Activated T-helper 2 cell treated with anti-CD3 and anti-CD28 coated beads, Interferon-gamma antibody, Interleukin-2, Interleukin-4, amounts not matched to agents 10 μg/mL and 5 μg/mL and 100 μg/mL, durations not matched to agents 14 hours and 24 hours and 36 hours (primary cell): Measurements from ENCODE around the gene DAZAP1. TPM values are rescaled to one million over a fixed set of nuclear protein-coding genes. Genes with fewer than 3 reads are reported as not detected.

Experiments used
- DNase-seq: peaks from one replicate; pipeline ENCODE4 v3.0.0; 2021; ENCODE audit warnings: low spot score
- H3K27ac Mint-ChIP-seq: one replicate; pipeline ENCODE4 v1.8.0; 2021; ENCODE audit warnings: mixed read lengths
- H3K27me3 Mint-ChIP-seq: one replicate; pipeline ENCODE4 v1.8.0; 2021; ENCODE audit warnings: low read depth, mixed read lengths
- H3K36me3 Mint-ChIP-seq: one replicate; pipeline ENCODE4 v1.8.0; 2021; ENCODE audit warnings: low read depth, mixed read lengths
- H3K4me1 Mint-ChIP-seq: one replicate; pipeline ENCODE4 v1.8.0; 2021; ENCODE audit warnings: low read depth, mixed read lengths
- H3K4me3 Mint-ChIP-seq: one replicate; pipeline ENCODE4 v1.8.0; 2021; ENCODE audit warnings: low read depth, mild to moderate bottlenecking, moderate library complexity, mixed read lengths
- H3K9me3 Mint-ChIP-seq: one replicate; pipeline ENCODE4 v1.8.0; 2021; ENCODE audit warnings: mixed read lengths
- intact Hi-C: fragments of 100-400 bp; cut with micrococcal nuclease; formaldehyde crosslinking; loops from one replicate; pipeline ENCODE4 v1.15.1; 2023
- total RNA-seq: library from RNA; stranded (reverse); gene quantifications from 2 replicates; pipeline ENCODE4 v1.2.3, GENCODE V29; 2022

Gene DAZAP1
- total RNA-seq, 1 donor from 2014 or later, result 290 TPM

DNA sequence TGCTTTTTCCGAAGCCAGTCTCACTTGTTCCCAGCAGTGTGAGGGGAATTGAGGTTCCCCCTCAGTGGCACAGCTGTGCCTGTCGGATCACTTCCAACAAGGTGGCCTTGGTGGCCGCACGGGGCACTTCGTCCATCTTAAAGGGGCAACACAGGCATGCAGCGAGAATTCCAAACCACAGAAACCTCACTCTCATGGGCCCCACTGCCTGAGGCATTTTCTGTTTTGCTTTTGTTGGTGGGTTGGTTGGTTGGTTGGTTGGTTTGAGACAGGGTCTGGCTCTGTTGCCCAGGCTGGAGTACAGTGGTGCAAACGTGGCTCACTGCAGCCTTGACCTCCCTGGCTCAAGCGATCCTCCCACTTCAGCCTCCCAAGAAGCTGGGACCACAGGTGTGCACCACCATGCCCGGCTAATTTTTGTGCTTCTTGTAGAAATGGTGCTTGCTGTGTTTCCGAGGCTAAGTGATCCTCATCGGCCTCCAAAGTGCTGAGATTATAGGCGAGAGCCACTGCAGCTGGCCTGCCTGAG is 27.4 kb upstream of the DAZAP1 start:
- intact Hi-C loops, result loop anchor here (5.0 kb wide), 1 partner anchor 103 kb away; the partner anchor contains the start of gene FAM174C
- no peak for DNase-seq
- Mint-ChIP-seq H3K27me3 (no peaks in the 10 kb centered on the region), H3K36me3 (peaks cover 3% of the 10 kb centered on the region), H3K4me1 (peaks cover 8% of the 10 kb centered on the region), H3K9me3 (no peaks in the 10 kb centered on the region), H3K4me3 (no peak overlapping the region), H3K27ac (no peak overlapping the region)

DNA sequence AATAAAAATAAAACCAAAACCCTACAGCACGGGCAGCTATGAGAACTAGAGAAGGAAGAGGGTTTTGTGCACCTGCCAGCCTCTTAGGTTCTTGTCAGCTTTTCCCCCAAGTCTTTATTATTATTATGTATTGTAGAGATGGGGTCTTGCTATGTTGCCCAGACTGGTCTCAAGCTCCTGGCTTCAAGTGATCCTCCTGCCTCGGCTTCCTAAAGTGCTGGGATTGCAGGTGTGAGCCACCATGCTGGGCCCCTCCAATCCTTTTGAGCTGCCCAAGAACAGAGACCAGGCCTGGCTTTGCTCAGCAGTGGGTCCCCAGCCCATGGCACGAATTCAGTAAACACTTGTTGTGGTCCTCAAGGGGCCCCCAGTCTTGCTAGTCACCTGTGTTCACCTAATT is 25.1 kb upstream of the DAZAP1 start:
- Mint-ChIP-seq H3K4me3 (no peak overlapping the region), H3K4me1 (peaks cover 10% of the 10 kb centered on the region), H3K27ac (no peak overlapping the region), H3K36me3 (no peaks in the 10 kb centered on the region), H3K27me3 (no peaks in the 10 kb centered on the region), H3K9me3 (no peaks in the 10 kb centered on the region)
- no peak for DNase-seq
- intact Hi-C loops, result loop anchor here (5.0 kb wide), 1 partner anchor 105 kb away; the partner anchor contains the start of gene FAM174C

DNA sequence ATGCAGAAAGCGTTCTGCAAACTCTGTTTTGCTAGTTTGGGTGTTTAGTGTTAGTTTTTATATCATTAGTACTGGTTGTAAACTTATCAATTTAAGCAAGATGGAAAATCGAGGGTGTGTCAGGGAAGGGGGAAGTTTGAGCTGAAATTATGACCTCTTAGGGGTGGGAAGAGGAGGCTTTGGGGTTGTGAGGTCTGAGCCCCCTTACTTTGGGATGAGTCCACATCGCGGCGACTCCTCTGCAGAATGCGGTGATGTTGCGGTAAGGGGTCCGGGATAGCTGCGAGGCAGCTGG is 24.4 kb upstream of the DAZAP1 start:
- H3K27ac Mint-ChIP-seq, result peak overlapping the region; percentile 91
- DNase-seq, result no peak
- H3K36me3 Mint-ChIP-seq, result no peaks in the 10 kb centered on the region
- intact Hi-C loops, result loop anchor here (1.0 to 5.0 kb wide), 3 partner anchors 24 to 106 kb away; partner anchors contain the start of genes DAZAP1 and FAM174C
- no peaks in the 10 kb centered on the region for H3K27me3 Mint-ChIP-seq
- H3K4me3 Mint-ChIP-seq, result peak overlapping the region; percentile 87
- peaks cover 10% of the 10 kb centered on the region for H3K4me1 Mint-ChIP-seq
- H3K9me3 Mint-ChIP-seq, result no peaks in the 10 kb centered on the region

DNA sequence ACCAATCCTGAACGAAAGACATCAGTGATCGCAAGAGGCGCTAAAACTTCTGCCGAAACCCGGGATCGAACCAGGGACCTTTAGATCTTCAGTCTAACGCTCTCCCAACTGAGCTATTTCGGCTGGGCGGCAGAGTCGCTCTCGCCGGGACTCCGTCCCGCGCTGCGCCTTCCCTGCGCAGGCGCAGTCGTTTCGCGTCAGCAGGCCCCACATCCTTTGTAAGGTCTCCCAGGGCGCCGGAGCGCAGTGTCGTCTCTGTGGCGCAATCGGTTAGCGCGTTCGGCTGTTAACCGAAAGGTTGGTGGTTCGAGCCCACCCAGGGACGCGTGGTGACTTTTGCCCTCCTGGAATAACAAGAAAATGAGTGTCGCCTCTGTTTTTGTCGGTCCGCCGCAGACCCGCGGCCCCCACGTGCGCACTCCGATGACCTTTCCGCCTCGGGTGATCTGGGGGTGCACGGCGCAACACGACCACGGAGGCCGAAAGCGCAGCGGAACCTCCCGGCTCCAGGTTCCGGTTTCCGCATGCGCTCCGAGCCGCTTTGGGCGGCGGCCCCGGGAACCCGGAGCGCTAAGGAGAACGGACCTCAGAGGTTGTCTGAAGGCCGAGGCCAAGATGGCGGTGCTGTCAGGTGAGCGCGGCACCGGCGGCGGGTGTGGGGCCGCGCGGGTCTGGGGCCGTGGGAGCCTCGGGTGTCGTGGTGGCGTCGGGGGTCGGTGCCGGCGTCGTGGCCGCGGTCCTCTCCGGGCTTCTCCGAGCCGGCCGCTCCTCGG is 23.9 kb upstream of the DAZAP1 start, which contains the start of gene NDUFS7:
Gene NDUFS7, plus strand, starts transcription at position 596 of the 773 bp plus-strand sequence. Its CDS starts 20 bp downstream, at position 616.
- intact Hi-C loops, result loop anchor here (1.0 to 5.0 kb wide), 3 partner anchors 24 to 106 kb away; partner anchors contain the start of genes DAZAP1 and FAM174C
- H3K4me3 Mint-ChIP-seq, result peak within 1 kb of the TSS; percentile 87
- peaks cover 10% of the 10 kb centered on the region for H3K4me1 Mint-ChIP-seq
- peak; percentile 89 for DNase-seq
- no peaks in the 10 kb centered on the region for H3K27me3 Mint-ChIP-seq
- peak within 1 kb of the TSS; percentile 91 for H3K27ac Mint-ChIP-seq
- peaks cover 3% of the 10 kb centered on the region for H3K36me3 Mint-ChIP-seq
- H3K9me3 Mint-ChIP-seq, result no peaks in the 10 kb centered on the region

DNA sequence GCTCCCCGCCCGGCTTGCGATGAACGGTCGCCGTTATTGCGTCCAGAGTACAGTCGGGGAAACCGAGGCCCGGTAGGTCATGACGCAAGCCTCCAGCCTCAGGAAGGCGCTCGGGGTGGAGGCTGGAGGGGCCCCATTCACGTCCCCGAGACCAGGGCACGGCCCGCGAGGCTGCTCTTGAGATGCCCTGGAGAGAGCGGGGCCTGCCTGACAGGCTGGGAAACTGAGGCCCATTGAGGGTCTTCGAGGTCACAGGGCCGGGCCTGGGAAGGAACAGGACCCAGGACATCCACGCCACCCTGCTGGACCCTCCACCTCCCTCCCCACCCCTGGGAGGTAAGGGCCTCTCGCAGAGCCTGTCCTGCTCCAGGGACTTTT is 23.3 kb upstream of the DAZAP1 start:
- intact Hi-C loops, result loop anchor here (5.0 kb wide), 1 partner anchor 107 kb away; the partner anchor contains the start of gene FAM174C
- H3K4me1 Mint-ChIP-seq, result peaks cover 10% of the 10 kb centered on the region
- H3K27me3 Mint-ChIP-seq, result no peaks in the 10 kb centered on the region
- peaks cover 9% of the 10 kb centered on the region for H3K36me3 Mint-ChIP-seq
- DNase-seq, result no peak
- peak overlapping the region; percentile 87 for H3K4me3 Mint-ChIP-seq
- H3K9me3 Mint-ChIP-seq, result no peaks in the 10 kb centered on the region
- peak overlapping the region; percentile 69 for H3K27ac Mint-ChIP-seq

DNA sequence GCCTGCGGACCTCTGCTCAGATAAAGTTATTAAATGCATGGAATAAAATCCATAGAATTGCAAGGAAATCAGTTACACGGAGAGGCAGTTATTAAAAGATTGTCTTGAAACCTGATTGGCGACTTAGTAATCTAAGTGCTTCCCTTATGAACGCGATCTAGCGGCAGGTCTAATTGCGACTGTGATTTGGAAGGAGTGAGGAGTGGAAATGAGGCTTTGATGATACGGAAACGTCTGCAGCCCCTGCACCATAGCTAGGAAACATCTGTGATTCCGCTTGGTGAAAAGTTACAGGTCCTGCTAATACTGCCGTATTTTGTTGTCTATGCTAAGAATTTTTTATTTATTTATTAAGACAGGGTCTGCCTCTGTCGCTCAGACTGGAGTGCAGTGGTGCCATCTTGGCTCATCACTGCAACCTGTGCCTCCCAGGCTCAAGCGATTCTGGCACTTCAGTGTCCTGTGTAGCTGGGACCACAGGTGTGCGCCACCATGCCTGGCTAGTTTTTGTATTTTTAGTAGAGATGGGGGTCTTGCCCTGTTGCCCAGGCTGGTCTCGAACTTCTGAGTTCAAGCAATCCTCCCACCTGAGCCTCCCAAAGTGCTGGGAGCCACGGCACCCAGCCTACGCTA is 22.8 kb upstream of the DAZAP1 start:
- Mint-ChIP-seq H3K4me3 (peak overlapping the region; percentile 87), H3K36me3 (peaks cover 14% of the 10 kb centered on the region), H3K9me3 (no peaks in the 10 kb centered on the region), H3K4me1 (peaks cover 10% of the 10 kb centered on the region), H3K27ac (peak overlapping the region; percentile 69), H3K27me3 (no peaks in the 10 kb centered on the region)
- intact Hi-C loops, result loop anchor here (5.0 kb wide), 1 partner anchor 107 kb away; the partner anchor contains the start of gene FAM174C
- no peak for DNase-seq

DNA sequence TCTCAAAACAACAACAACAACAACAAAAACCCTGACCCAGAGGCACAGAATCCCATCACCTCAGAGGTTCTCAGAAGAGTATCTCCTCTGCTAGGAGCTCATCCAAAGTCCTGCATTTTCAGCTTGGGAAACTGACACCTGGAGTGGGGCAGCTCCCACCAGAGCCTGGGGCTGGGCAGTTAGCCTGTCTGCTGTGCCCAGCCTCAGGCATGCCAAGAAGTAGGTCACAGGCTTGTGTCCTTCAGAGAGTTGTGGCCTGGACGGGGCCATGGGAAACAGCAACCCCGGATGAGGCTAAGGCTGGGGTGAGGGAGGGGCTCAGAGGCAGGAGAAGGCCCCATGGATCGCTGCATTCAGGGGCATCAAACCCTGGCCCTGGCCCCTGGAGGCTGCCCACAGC is 21.6 kb upstream of the DAZAP1 start:
- no peaks in the 10 kb centered on the region for H3K9me3 Mint-ChIP-seq
- intact Hi-C loops, result no loop called here
- no peak overlapping the region for H3K27ac Mint-ChIP-seq
- DNase-seq, result no peak
- H3K27me3 Mint-ChIP-seq, result no peaks in the 10 kb centered on the region
- H3K4me1 Mint-ChIP-seq, result peaks cover 10% of the 10 kb centered on the region
- peaks cover 22% of the 10 kb centered on the region for H3K36me3 Mint-ChIP-seq
- no peak overlapping the region for H3K4me3 Mint-ChIP-seq

DNA sequence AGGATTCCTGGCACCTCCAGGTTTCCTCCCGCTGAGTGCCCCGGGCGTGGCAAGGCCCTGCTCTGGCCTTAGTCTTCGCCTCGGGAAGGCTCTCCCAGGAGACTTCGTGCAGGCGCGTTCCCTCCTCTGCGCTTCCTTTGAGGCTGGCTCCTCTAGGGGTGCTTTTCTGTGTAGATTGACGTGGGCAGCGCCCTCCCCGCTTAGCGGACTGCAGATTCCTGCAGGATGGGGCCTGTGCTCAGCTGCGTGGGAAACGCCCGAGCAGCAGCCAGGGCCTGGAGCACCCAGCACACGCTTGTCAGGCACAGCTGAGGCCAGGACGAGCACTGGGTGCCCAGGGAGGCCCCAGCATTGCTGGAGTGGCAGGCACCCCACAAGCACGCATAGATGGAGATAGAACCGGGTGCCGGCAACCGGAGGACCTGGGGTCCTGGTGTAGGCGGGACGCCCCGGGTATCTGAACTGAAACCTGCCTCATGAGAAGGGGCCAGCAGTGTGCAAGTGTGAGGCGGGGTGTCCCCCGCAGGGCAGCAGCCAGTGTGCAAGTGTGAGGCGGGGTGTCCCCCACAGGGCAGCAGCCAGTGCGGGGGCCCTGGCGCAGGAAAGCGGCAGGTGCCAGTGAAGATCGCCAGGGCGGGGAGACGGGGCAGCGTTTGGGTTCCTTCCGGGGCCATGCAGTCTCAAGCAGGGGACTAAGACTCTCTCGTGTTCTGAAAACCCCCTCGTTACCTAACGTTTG is 20.3 kb upstream of the DAZAP1 start:
- no peak for DNase-seq
- intact Hi-C loops, result no loop called here
- peaks cover 29% of the 10 kb centered on the region for H3K36me3 Mint-ChIP-seq
- H3K4me1 Mint-ChIP-seq, result peaks cover 10% of the 10 kb centered on the region
- H3K27me3 Mint-ChIP-seq, result no peaks in the 10 kb centered on the region
- no peak overlapping the region for H3K27ac Mint-ChIP-seq
- no peaks in the 10 kb centered on the region for H3K9me3 Mint-ChIP-seq
- no peak overlapping the region for H3K4me3 Mint-ChIP-seq

DNA sequence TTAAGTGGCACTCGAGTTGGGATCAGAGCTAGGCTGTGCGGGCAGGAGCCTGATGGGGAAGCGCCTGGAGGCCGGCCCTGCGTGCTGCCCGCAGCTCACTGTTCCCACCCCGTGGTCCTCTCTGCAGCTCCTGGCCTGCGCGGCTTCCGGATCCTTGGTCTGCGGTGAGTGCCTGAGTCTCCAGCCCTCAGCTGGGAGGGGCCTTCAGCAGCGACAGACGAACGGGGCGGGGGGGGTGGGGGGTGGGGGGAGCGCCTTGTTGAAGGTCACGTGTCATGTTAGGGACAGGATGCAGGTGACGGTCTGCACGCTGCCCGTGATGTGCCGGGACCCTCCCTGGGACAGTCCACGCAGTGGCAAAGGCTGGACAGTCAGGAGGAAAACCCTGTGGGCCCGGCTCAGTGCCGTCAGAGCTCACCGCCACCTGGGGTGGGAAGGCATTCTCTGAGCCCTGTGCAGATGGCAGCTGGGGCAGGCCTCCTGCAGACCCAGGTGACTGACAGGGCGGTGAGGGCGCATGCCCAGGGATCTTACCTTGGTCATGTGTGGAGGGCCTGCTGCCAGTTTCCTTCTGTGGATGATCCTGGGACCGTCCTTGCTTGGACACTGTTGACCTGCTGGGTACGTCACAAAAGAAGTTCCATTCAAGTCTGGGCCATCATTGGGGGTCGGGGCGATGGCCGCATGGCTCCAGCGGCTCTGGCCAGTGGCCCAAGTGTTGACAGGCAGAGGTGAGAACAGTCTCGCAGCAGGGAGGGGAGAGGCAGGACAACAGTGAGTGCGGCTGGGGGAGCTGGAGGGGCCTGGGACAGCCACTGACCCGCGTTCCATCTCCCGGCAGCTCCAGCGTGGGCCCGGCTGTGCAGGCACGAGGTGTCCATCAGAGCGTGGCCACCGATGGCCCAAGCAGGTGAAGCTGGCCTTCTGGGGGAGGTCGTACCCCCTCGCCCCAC is 19.4 kb upstream of the DAZAP1 start:
- Mint-ChIP-seq H3K27ac (no peak overlapping the region), H3K9me3 (no peaks in the 10 kb centered on the region), H3K4me1 (peaks cover 7% of the 10 kb centered on the region), H3K36me3 (peaks cover 33% of the 10 kb centered on the region), H3K4me3 (no peak overlapping the region), H3K27me3 (no peaks in the 10 kb centered on the region)
- DNase-seq, result no peak
- intact Hi-C loops, result no loop called here

DNA sequence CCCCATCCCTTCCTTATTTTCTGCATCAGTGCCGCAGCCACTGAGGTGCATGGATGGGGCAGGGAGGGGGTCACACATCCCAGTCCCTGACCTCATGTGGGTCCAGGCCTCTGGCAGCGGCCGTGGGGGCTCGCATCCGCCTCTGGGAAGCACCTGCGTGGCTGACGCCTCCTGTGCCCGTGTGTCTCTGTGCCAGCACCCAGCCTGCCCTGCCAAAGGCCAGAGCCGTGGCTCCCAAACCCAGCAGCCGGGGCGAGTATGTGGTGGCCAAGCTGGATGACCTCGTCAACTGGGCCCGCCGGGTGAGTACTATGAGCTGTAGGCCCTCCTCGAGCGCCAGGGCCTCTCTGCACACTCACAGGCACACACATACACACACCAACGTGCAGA is 18.8 kb upstream of the DAZAP1 start:
- Mint-ChIP-seq H3K4me1 (peaks cover 5% of the 10 kb centered on the region), H3K27me3 (no peaks in the 10 kb centered on the region), H3K9me3 (no peaks in the 10 kb centered on the region), H3K27ac (no peak overlapping the region), H3K4me3 (no peak overlapping the region), H3K36me3 (peaks cover 33% of the 10 kb centered on the region)
- no peak for DNase-seq
- intact Hi-C loops, result no loop called here

DNA sequence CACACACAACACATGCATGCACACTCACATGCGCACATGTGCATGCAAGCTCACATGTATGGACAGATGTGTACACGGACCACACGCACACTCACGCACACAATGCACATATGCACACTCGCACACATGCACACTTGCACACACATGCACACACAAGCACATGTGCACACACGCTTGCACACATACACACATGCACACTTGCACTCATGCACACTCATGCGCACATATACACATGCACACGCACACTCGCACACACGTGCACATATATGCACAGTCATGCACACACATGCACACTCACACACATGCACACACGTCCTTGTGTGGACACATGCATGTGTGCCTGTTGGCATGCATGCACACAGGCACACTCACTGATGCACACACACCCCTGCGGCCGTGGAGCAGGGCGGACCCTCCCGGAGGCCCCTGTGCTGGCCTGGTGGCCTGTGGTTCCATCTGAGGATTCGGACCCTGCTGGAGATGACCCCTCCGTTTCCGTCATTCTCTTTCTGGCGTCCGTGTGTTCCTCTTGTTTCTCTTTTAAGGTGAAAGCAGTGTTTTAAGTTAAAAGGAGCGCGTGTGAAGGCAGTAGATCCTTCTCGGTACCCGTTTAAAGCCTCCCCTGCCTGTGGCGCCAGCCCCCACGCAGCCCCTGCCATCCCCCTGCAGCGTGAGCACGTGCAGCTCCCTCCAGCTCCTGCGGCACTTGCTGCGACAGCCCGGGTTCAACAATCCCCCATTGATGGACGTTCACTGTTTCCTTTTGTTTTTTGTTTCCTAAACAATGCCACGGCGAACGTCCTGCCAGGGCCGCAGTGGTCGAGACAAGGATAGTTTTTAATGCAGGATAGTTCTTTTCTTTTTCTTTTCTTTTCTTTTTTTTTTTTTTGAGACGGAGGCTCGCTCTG is 18.1 kb upstream of the DAZAP1 start:
- Mint-ChIP-seq H3K27ac (no peak overlapping the region), H3K4me3 (no peak overlapping the region), H3K9me3 (no peaks in the 10 kb centered on the region), H3K27me3 (no peaks in the 10 kb centered on the region), H3K36me3 (peaks cover 33% of the 10 kb centered on the region), H3K4me1 (peaks cover 5% of the 10 kb centered on the region)
- DNase-seq, result no peak
- intact Hi-C loops, result no loop called here
